CD14-positive monocyte (primary cell): Measurements from ENCODE around the gene ITLN2. TPM values are rescaled to one million over a fixed set of nuclear protein-coding genes. Genes with fewer than 3 reads are reported as not detected.
"Not testable (repeated sequence)": the region's sequence is repeated elsewhere in the genome, so short reads cannot be mapped to it uniquely, and the experiment has no call there.

Experiments used
- DNase-seq, 3 donors: peaks; one replicate each; pipeline ENCODE4 v3.0.0-alpha.2; 2011 to 2022
- H2AFZ ChIP-seq: 2 replicates; pipeline ENCODE4 v1.6.0; 2012; ENCODE audit warnings: mild to moderate bottlenecking, low read depth, low read length, inconsistent platforms; ENCODE audit not compliant: insufficient read depth, poor library complexity, severe bottlenecking
- H3K27ac ChIP-seq, 2 donors: 1 replicate in 1 of 2; 2 replicates in 1 of 2; pipeline ENCODE4 v1.5.1; 2012 to 2013; ENCODE audit warnings: low read length in 2 of 2, control low read depth in 1 of 2, inconsistent platforms in 1 of 2, low read depth in 1 of 2, mild to moderate bottlenecking in 1 of 2
- H3K27me3 ChIP-seq, 2 donors: one replicate each; pipeline versions ENCODE4 v1.6.0 to v1.6.1; 2011 to 2013; ENCODE audit warnings: low read length in 2 of 2; ENCODE audit not compliant: control insufficient read depth in 2 of 2, insufficient read depth in 2 of 2
- H3K36me3 ChIP-seq, 2 donors: replicated peaks in 1 of 2; 1 replicate in 1 of 2; 2 replicates in 1 of 2; pipeline versions ENCODE4 v1.5.1 to v1.6.1; 2012 to 2013; ENCODE audit warnings: low read length in 2 of 2, control low read depth in 1 of 2, inconsistent platforms in 1 of 2, mild to moderate bottlenecking in 1 of 2; ENCODE audit not compliant: insufficient read depth in 2 of 2, control insufficient read depth in 1 of 2
- H3K4me1 ChIP-seq, 2 donors: 1 replicate in 1 of 2; 2 replicates in 1 of 2; pipeline versions ENCODE4 v1.5.1 to v1.6.1; 2012 to 2013; ENCODE audit warnings: low read length in 2 of 2, control low read depth in 1 of 2, inconsistent platforms in 1 of 2, mild to moderate bottlenecking in 1 of 2, moderate library complexity in 1 of 2; ENCODE audit not compliant: insufficient read depth in 2 of 2, control insufficient read depth in 1 of 2
- H3K4me2 ChIP-seq: replicated peaks from 2 replicates; pipeline ENCODE3; 2012; ENCODE audit warnings: low read length, moderate library complexity, mild to moderate bottlenecking; ENCODE audit not compliant: poor library complexity, severe bottlenecking; ENCODE audit errors: extremely low read depth
- H3K4me3 ChIP-seq, 3 experiments: fragments of 200-600 bp in 1 of 3; sonication (generic) in 1 of 3; replicated peaks in 1 of 3; 1 replicate in 2 of 3; 2 replicates in 1 of 3; pipeline ENCODE4 v1.5.1; 2011 to 2013; ENCODE audit warnings: low read length in 3 of 3, mild to moderate bottlenecking in 3 of 3, control low read depth in 2 of 3, low read depth in 2 of 3, inconsistent platforms in 1 of 3, moderate library complexity in 1 of 3
- H3K79me2 ChIP-seq: 2 replicates; pipeline ENCODE4 v1.6.0; 2012; ENCODE audit warnings: mild to moderate bottlenecking, control low read depth, inconsistent platforms, low read length, moderate library complexity; ENCODE audit not compliant: insufficient read depth
- H3K9ac ChIP-seq: 2 replicates; pipeline ENCODE4 v1.6.0; 2017; ENCODE audit warnings: low read length, mild to moderate bottlenecking; ENCODE audit not compliant: insufficient read depth, poor library complexity, severe bottlenecking
- H3K9me3 ChIP-seq, 2 donors: replicated peaks in 1 of 2; 1 replicate in 1 of 2; 2 replicates in 1 of 2; pipeline versions ENCODE4 v1.5.1 to v1.6.1; 2012 to 2013; ENCODE audit warnings: low read length in 2 of 2, control low read depth in 1 of 2; ENCODE audit not compliant: control insufficient read depth in 1 of 2, insufficient read depth in 1 of 2
- H4K20me1 ChIP-seq: 2 replicates; pipeline ENCODE4 v1.6.0; 2012; ENCODE audit warnings: mild to moderate bottlenecking, low read length, control low read depth, moderate library complexity; ENCODE audit not compliant: insufficient read depth
- H3K27ac Mint-ChIP-seq, 7 donors: one replicate each; pipeline ENCODE4 v1.8.0; 2020; ENCODE audit warnings: mild to moderate bottlenecking in 7 of 7, mixed read lengths in 7 of 7, moderate library complexity in 6 of 7, inconsistent platforms in 2 of 7
- H3K27me3 Mint-ChIP-seq, 3 donors: one replicate each; pipeline ENCODE4 v1.8.0; 2021 to 2022; ENCODE audit warnings: low read depth in 3 of 3, mild to moderate bottlenecking in 3 of 3, mixed read lengths in 3 of 3, moderate library complexity in 3 of 3, inconsistent platforms in 1 of 3
- H3K36me3 Mint-ChIP-seq, 2 donors: one replicate each; pipeline ENCODE4 v1.8.0; 2020; ENCODE audit warnings: mixed read lengths in 2 of 2, inconsistent platforms in 1 of 2, mild to moderate bottlenecking in 1 of 2
- H3K4me1 Mint-ChIP-seq: one replicate; pipeline ENCODE4 v1.8.0; 2020; ENCODE audit warnings: mild to moderate bottlenecking, mixed read lengths
- H3K4me3 Mint-ChIP-seq, 2 donors: one replicate each; pipeline ENCODE4 v1.8.0; 2020; ENCODE audit warnings: mild to moderate bottlenecking in 2 of 2, mixed read lengths in 2 of 2, moderate library complexity in 1 of 2
- H3K9me3 Mint-ChIP-seq, 7 donors: one replicate each; pipeline ENCODE4 v1.8.0; 2020 to 2022; ENCODE audit warnings: mixed read lengths in 7 of 7, mild to moderate bottlenecking in 6 of 7, moderate library complexity in 6 of 7, inconsistent platforms in 2 of 7
- CTCF ChIP-seq: fragments of 200-600 bp; IDR thresholded peaks from one replicate; pipeline ENCODE4 v1.8.0; 2022; ENCODE audit warnings: antibody characterized with exemption, mild to moderate bottlenecking
- WGBS: methylation state at CpG from one replicate; pipeline ENCODE4 v1.1.5; 2013; ENCODE audit warnings: missing lambda C conversion rate; ENCODE audit not compliant: insufficient coverage; 5-methylcytosine and 5-hydroxymethylcytosine counted together
- intact Hi-C, 2 donors: fragments of 100-400 bp; cut with micrococcal nuclease; formaldehyde crosslinking; loops; one replicate each; pipeline versions ENCODE4 v1.15.0 to v1.15.1; 2023
- polyA plus RNA-seq, 3 donors: library from polyadenylated mRNA; depleted of rRNA in 1 of 3; unstranded in 2 of 3; stranded (reverse) in 1 of 3; fragments of 300-500 nt in 2 of 3; fragments of >200 nt in 1 of 3; fragmentation: Illumina TruSeq in 2 of 3; gene quantifications; 1 replicate in 2 of 3; 2 replicates in 1 of 3; pipeline ENCODE4 v1.2.3, GENCODE V29; 2012 to 2021

The ITLN2 gene
- polyA plus RNA-seq, 3 donors = not detected

GRCh38 chr1:160949881-160950280 is 4.7 kb downstream of the ITLN2 start:
- 100% methylated on average over 1 of the region's 2 CpGs for WGBS
- intact Hi-C loops = loop anchor here (2.0 to 10.0 kb wide), 8 partner anchors 65 to 273 kb away; partner anchors contain the start of gene ITLN1 (in 1 of the 2)

GRCh38 chr1:160949216-160949880 is 5.3 kb downstream of the ITLN2 start:
- H3K4me3 ChIP-seq, H3K4me1 ChIP-seq, H3K4me3 Mint-ChIP-seq, H3K9ac ChIP-seq, H3K4me2 ChIP-seq, H3K9me3 Mint-ChIP-seq, H3K27ac Mint-ChIP-seq, H3K36me3 ChIP-seq, H4K20me1 ChIP-seq, H3K4me1 Mint-ChIP-seq, DNase-seq, H3K27me3 Mint-ChIP-seq, H3K36me3 Mint-ChIP-seq, H3K27me3 ChIP-seq, H3K9me3 ChIP-seq, H2AFZ ChIP-seq, H3K79me2 ChIP-seq, H3K27ac ChIP-seq: not testable (repeated sequence)
- no CpG with 5 or more reads among the region's 7 CpGs for WGBS
- intact Hi-C loops = loop anchor here in 1 of 2 donors (10.0 kb wide), 1 partner anchor 65 kb away; the partner anchor contains the start of gene ITLN1

More at GRCh38 chr1:160949881-160950280, 4.7 kb downstream of the ITLN2 start:
- TF ChIP-seq CTCF = no peak
- Mint-ChIP-seq H3K4me1 (peaks cover 8% of the 10 kb centered on the region), H3K4me3 (no peak overlapping the region), H3K27ac (no peak overlapping the region), H3K9me3 (no peaks in the 10 kb centered on the region), H3K36me3 (no peaks in the 10 kb centered on the region), H3K27me3 (peaks cover 0 to 5% (median 2%) of the 10 kb centered on the region in 3 donors)
- Histone ChIP-seq H3K4me2 (no peak overlapping the region), H4K20me1 (no peaks in the 10 kb centered on the region), H3K4me1 (no peaks in the 10 kb centered on the region), H3K27ac (no peak overlapping the region), H3K4me3 (no peak overlapping the region), H3K9ac (no peak overlapping the region), H2AFZ (no peak overlapping the region), H3K27me3 (no peaks in the 10 kb centered on the region), H3K79me2 (no peaks in the 10 kb centered on the region), H3K36me3 (no peaks in the 10 kb centered on the region), H3K9me3 (no peaks in the 10 kb centered on the region)
- DNase-seq = no peak

GRCh38 chr1:160947174-160947759 is 7.3 kb downstream of the ITLN2 start:
- H3K9me3 ChIP-seq, H3K9ac ChIP-seq, H3K36me3 Mint-ChIP-seq, H3K27me3 ChIP-seq, H3K27me3 Mint-ChIP-seq, H4K20me1 ChIP-seq, H3K4me1 ChIP-seq, H3K4me3 Mint-ChIP-seq, DNase-seq, H3K9me3 Mint-ChIP-seq, H3K4me3 ChIP-seq, H3K79me2 ChIP-seq, H3K4me2 ChIP-seq, H2AFZ ChIP-seq, H3K27ac ChIP-seq, H3K4me1 Mint-ChIP-seq, H3K36me3 ChIP-seq, H3K27ac Mint-ChIP-seq: not testable (repeated sequence)
- no CpG with 5 or more reads among the region's 7 CpGs for WGBS
- intact Hi-C loops = loop anchor here in 1 of 2 donors (10.0 kb wide), 1 partner anchor 62 kb away; the partner anchor contains the start of gene ITLN1

- not testable (repeated sequence) for H3K27me3 Mint-ChIP-seq, H3K79me2 ChIP-seq, H3K36me3 Mint-ChIP-seq, H3K4me3 ChIP-seq, H3K4me3 Mint-ChIP-seq, H3K27me3 ChIP-seq, H3K27ac Mint-ChIP-seq, H3K27ac ChIP-seq, H3K9me3 Mint-ChIP-seq, H3K4me1 Mint-ChIP-seq, H2AFZ ChIP-seq, H3K4me2 ChIP-seq, H3K9me3 ChIP-seq, H3K9ac ChIP-seq, H3K36me3 ChIP-seq, H3K4me1 ChIP-seq, DNase-seq, H4K20me1 ChIP-seq
- intact Hi-C loops = loop anchor here in 1 of 2 donors (10.0 kb wide), 1 partner anchor 61 kb away; the partner anchor contains the start of gene ITLN1
- 100% methylated on average over 1 of the region's 6 CpGs for WGBS
Measured at GRCh38 chr1:160945881-160946280, 8.7 kb downstream of the ITLN2 start.
